HT-29 (cell line): ENCODE measurements around the gene CD2AP. TPM values are rescaled to one million over a fixed set of nuclear protein-coding genes. Genes with fewer than 3 reads are reported as not detected.
"Not testable (repeated sequence)": the region's sequence is repeated elsewhere in the genome, so short reads cannot be mapped to it uniquely, and the experiment has no call there.

Source experiments
- DNase-seq: peaks from one replicate; pipeline ENCODE4 v3.0.0-alpha.2; 2015; ENCODE audit warnings: low spot score
- total RNA-seq: library from RNA; depleted of rRNA; stranded (reverse); fragments of >200 nt; shearing (Covaris generic); gene quantifications from 2 replicates; pipeline ENCODE4 v1.2.3, GENCODE V29; 2014

The CD2AP gene
- total RNA-seq, 1 experiment from 2014 or later: 22.0 TPM

- no peak for DNase-seq
These were observed 21.0 kb upstream of the CD2AP start for GRCh38 chr6:47456536-47456975.

- no peak for DNase-seq
These were observed 20.2 kb upstream of the CD2AP start for GRCh38 chr6:47457370-47457769.

GRCh38 chr6:47464052-47464451 is 13.5 kb upstream of the CD2AP start:
- peak; percentile 45 for DNase-seq

- no peak for DNase-seq
These were observed 12.5 kb upstream of the CD2AP start for GRCh38 chr6:47465117-47465516.

DNA sequence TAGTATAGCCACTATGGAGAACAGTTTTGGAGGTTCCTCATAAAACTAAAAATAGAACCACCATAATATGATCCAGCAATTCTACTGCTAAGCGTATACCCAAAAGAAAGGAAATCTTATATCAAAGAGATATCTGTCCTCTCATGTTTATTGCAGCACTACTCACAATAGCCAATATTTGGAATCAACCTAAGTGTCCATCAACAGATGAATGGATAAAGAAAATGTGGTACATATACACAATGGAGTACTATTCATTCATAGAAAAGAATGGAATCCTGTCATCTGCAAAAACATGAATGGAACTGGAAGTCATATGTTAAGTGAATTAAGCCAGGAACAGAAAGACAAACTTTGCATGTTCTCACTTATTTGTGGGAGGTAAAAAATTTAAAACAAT is 5.7 kb upstream of the CD2AP start:
- no peak for DNase-seq

- DNase-seq: no peak
These were observed 3.7 kb upstream of the CD2AP start for GRCh38 chr6:47473791-47474346.

GRCh38 chr6:47475319-47475816 is 2.2 kb upstream of the CD2AP start:
- DNase-seq: no peak

DNA sequence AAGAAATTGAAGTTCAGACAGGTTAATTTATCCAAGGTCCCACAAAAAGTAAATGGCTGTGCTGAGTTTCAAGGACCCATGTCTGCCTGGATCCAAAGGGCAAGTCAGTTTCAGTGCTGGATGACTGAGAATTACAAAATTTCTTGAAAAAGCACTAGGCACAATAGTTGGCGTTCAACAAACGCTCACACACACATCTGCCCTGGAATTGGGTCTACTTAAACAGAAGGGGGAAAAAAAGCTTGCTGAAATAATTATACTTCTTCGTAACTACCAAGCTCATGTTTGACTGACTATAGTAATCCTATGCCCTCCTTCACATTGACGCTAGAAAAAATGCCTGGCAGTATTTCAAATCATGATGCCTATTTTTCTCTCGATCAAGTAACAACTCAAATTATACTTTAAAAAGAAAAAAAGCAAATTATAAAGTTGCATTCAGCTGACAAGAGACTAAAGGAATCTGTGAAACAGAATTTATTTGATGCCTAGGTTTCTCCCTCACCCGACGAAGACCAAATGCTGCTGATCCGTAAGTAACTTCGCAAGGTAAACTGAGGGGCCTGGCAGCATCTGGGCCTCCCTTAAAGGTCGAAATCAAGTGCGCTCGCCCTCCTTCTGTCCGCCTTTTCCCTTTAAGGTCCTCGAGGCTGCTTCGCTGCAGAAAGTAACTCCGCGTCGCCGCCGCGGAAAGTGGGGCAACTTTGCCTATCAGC is 650 bp upstream of the CD2AP start:
- DNase-seq: peak; percentile 60

GRCh38 chr6:47478233-47479139 is 897 bp downstream of the CD2AP start:
- peak; percentile 62 for DNase-seq

DNA sequence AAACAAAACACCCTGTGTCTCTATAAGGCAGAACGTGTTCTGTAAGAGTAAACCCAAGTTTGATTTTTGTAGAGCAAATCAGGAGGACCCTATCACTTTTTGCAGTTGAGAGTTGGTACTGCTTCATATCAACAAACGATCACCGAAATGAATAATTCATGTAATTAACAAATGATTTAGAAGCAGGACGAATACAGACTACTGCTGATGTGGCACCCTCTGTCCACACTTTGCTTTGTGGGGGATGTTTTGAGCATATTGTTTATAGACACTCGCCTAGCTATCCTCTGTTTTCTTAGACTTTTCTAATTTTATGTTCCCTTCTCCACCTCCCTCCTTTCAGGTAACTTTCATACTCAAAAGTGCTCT is 1.5 kb downstream of the CD2AP start:
- DNase-seq: no peak

GRCh38 chr6:47479874-47480273 is 2.3 kb downstream of the CD2AP start:
- no peak for DNase-seq

- not testable (repeated sequence) for DNase-seq
These were observed 3.6 kb downstream of the CD2AP start for GRCh38 chr6:47481213-47481612.

DNA sequence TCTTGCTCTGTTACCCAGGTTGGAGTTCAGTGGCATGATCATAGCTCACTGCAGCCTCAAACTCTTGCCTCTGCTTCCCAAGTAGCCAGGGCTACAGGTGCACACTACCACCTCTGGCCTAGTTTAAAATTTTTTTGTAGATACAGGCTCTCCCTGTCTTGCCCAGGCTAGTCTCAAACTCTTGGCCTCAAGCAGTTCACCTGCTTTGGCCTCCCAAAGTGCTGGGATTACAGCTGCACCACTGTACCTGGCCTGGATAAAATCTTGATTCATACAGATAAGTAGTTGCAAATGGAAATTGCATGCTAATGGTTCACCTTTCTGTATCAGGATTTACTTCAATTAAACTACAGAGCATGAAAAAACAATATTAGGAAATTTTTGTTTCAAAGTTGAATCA is 4.2 kb downstream of the CD2AP start:
- DNase-seq: no peak

GRCh38 chr6:47483516-47483852 is 5.9 kb downstream of the CD2AP start:
- DNase-seq: no peak

- peak; percentile 47 for DNase-seq
These were observed 6.4 kb downstream of the CD2AP start for GRCh38 chr6:47483853-47484546.

- DNase-seq: no peak
These were observed 7.0 kb downstream of the CD2AP start for GRCh38 chr6:47484616-47485015.

DNA sequence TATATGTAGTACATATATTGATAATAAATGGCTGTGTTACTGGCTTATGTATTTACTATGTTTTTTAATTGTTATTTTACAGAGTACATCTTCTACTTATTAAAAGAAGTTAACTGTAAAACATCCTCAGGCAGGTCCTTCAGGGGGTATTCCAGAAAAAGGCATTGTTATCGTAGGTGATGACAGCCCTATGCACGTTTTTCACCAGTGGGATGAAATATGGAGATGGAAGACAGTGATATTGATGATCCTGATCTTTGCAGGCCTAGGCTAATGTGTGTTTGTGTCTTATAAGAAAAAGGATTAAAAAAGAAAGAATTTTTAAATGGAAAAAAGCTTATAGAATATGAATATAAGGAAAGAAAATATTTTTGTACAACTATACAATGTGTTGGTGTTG is 7.5 kb downstream of the CD2AP start:
- DNase-seq: no peak

DNA sequence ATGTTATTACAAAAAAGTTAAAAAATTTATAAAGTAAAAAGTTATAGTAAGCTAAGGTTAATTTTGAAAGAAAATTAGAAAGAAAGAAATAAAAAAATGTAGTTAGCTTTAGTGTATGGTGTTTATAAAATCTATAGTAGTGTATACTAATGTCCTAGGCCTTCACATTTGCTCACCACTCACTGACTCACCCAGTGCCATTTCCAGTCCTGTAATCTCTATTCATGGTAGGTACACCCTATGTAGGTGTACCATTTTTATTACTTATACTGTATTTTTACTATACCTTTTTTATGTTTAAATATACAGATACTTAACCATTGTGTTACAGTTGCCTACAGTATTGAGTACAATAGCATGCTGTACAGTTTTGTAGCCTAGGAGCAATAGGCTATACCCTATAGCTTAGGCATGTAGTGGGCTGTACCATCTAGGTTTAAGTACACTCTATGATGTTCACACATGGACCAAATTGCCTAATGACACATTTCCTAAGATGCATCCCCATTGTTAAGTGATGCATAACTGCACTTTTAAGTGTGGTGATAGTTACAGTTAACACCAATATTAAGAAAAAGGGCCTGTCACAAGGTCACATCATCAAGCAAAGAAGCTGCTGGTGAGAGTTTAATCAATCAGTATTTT is 8.0 kb downstream of the CD2AP start:
- no peak for DNase-seq

- DNase-seq: no peak
These were observed 12.4 kb downstream of the CD2AP start for GRCh38 chr6:47489995-47490394.

DNA sequence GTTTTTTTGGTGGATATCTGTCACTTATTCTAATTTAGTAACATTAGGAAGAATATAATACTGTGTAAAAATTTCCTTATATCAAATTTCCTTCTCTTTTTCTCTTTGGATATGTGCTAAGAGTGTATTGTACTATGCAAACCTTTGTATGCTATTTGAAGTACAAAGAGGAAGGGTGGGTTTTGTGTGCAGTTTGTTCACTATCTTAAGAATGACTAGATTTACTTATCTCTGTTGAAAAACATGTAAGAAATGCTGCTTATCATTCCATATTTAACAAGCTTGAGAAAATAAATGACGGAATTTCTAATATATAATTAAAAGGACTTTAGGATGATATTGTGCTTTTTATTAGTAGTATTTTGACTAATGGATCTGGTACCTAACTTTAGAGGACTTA is 13.1 kb downstream of the CD2AP start:
- DNase-seq: no peak

DNA sequence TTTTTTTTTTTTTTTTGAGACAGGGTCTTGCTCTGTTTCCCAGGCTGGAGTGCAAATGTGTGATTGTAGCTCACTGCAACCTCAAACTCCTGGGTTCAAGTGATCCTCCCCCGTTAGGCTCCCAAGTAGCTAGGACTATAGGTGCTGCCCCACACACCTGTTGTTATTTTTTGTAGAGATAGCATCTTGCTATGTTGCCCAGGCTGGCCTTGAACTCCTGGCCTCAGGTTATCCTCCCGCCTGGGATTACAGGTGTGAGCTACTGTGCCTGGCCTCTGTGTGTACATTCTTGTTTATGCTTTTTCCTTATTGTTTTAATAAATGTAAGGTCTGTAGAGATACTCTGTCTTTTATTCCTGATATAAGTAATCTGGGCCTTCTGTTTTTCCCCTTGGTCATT is 14.8 kb downstream of the CD2AP start:
- DNase-seq: no peak
